ENCODE results near the gene YWHAB.

YWHAB gene

DNA sequence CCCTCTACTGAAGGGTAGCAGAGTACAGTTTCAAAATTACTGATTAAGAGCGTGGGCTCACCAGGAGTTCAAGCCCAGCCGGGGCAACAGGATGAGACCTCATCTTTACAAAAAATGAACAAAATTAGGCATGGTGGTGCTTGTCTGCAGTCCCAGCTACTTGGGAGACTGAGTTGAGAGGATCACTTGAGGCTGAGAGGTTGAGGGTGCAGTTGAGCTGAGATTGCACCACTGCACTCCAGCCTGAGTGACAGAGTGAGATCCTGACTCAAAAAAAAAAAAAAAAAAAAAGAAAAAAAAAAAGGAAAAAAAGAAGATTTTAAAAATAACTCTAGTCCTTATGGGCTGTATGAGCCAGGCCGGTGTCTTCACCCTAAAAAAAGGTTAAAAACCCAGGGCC, 43.1 kb downstream of the YWHAB start:
- no peak overlapping the region for H3K27ac ChIP-seq (ENCODE audit: low read depth, low read length)
- peaks cover 2% of the 10 kb centered on the region for H3K36me3 ChIP-seq (ENCODE audit: control insufficient read depth, insufficient read depth, low read length)
- no peaks in the 10 kb centered on the region for H3K4me1 ChIP-seq (ENCODE audit: control insufficient read depth, insufficient read depth, low read length)
- H3K4me3 ChIP-seq (ENCODE audit: low read length), result no peak overlapping the region
- H3K9ac ChIP-seq (ENCODE audit: low read length), result no peak overlapping the region
- no peaks in the 10 kb centered on the region for H3K27me3 ChIP-seq (ENCODE audit: control insufficient read depth, insufficient read depth, low read length)

DNA sequence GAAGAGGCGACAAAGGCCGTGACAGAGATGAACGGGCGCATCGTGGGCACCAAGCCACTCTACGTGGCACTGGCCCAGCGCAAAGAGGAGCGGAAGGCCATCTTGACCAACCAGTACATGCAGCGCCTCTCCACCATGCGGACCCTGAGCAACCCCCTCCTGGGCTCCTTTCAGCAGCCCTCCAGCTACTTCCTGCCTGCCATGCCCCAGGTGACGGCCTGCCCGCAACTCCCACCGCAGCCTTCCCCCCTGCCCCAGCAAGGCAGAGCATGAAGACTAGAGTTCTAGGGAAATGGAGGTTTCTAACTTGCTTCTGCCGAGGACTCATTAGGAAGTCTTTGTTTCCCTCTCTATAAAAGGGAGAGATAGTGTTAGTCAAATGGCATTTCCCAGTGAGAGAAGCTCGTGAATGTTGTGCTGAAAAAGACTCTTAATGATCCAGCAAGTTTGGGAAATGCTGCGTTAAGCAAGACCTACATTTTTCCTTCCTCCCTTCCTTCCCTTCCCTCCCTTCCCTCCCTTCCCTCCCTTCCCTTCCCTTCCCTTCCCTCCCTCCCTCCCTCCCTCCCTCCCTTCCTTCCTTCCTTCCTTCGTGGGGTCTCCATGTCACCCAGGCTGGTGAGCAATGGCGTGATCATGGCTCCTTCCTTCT, 45.1 kb downstream of the YWHAB start:
- Histone ChIP-seq H3K27ac (ENCODE audit: low read depth, low read length) (no peak overlapping the region), H3K9ac (ENCODE audit: low read length) (no peak overlapping the region), H3K4me1 (ENCODE audit: control insufficient read depth, insufficient read depth, low read length) (no peaks in the 10 kb centered on the region), H3K36me3 (ENCODE audit: control insufficient read depth, insufficient read depth, low read length) (peaks cover 2% of the 10 kb centered on the region), H3K4me3 (ENCODE audit: low read length) (no peak overlapping the region), H3K27me3 (ENCODE audit: control insufficient read depth, insufficient read depth, low read length) (no peaks in the 10 kb centered on the region)

DNA sequence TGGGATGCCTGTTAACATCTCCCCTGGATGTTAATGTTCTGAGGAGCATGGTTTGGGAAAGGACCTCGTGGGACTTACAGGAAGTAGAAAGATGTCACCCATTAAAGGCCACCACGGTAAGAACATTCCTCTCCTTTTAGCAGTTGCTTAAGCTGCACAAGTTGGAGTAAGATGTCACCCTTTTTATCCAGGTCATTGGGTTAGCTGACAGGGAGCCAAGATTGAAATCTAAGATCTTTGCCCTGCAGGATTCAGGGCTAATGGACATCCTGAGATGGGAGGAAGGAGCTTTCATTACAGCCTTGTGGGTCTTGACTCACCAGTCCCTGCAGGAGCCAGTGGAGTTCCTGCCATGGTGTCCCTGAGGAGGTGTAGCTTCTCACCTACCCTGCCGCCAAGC, 46.4 kb downstream of the YWHAB start:
- Histone ChIP-seq H3K9ac (ENCODE audit: low read length) (no peak overlapping the region), H3K36me3 (ENCODE audit: control insufficient read depth, insufficient read depth, low read length) (peaks cover 2% of the 10 kb centered on the region), H3K4me1 (ENCODE audit: control insufficient read depth, insufficient read depth, low read length) (no peaks in the 10 kb centered on the region), H3K27ac (ENCODE audit: low read depth, low read length) (no peak overlapping the region), H3K4me3 (ENCODE audit: low read length) (no peak overlapping the region), H3K27me3 (ENCODE audit: control insufficient read depth, insufficient read depth, low read length) (no peaks in the 10 kb centered on the region)

DNA sequence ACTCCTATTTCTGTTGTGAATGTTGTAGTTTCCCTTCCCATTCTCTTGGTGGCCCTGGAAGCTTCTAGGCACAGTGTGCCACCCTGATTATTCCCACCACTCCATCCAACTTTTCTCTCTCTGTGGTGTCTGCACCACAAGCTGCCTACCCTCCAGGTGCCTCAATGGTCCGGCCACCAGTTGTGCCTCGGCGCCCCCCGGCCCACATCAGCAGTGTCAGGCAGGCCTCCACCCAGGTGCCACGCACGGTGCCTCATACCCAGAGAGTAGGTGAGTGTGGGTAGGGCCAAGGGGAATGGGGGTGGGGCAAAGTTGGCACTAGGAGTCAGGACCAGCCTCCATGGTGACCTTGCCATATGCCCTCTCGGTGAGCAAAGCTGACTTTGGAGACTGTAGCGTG, 47.4 kb downstream of the YWHAB start:
- Histone ChIP-seq H3K9ac (ENCODE audit: low read length) (no peak overlapping the region), H3K36me3 (ENCODE audit: control insufficient read depth, insufficient read depth, low read length) (peaks cover 2% of the 10 kb centered on the region), H3K27ac (ENCODE audit: low read depth, low read length) (no peak overlapping the region), H3K27me3 (ENCODE audit: control insufficient read depth, insufficient read depth, low read length) (no peaks in the 10 kb centered on the region), H3K4me1 (ENCODE audit: control insufficient read depth, insufficient read depth, low read length) (no peaks in the 10 kb centered on the region), H3K4me3 (ENCODE audit: low read length) (no peak overlapping the region)

DNA sequence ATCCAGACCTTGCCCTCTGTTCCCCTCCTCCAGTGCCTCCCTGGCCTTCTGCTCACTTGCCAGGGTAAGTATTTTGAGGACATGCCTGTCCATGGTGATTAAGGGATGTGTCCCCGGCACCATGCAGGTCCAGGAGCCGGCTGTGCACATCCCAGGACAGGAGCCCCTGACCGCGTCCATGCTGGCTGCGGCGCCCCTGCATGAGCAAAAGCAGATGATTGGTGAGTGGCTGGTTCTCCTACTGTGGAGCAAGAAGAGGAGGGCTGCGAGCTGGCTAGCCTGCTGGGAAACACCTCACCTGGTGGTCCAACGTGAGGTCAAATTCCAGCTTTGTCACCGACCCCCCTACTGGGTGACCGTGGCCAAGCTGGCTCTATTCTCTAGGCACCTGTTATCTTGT, 51.0 kb downstream of the YWHAB start:
- Histone ChIP-seq H3K27ac (ENCODE audit: low read depth, low read length) (no peak overlapping the region), H3K9ac (ENCODE audit: low read length) (no peak overlapping the region), H3K27me3 (ENCODE audit: control insufficient read depth, insufficient read depth, low read length) (no peaks in the 10 kb centered on the region), H3K4me3 (ENCODE audit: low read length) (no peak overlapping the region), H3K4me1 (ENCODE audit: control insufficient read depth, insufficient read depth, low read length) (no peaks in the 10 kb centered on the region), H3K36me3 (ENCODE audit: control insufficient read depth, insufficient read depth, low read length) (peaks cover 6% of the 10 kb centered on the region)

DNA sequence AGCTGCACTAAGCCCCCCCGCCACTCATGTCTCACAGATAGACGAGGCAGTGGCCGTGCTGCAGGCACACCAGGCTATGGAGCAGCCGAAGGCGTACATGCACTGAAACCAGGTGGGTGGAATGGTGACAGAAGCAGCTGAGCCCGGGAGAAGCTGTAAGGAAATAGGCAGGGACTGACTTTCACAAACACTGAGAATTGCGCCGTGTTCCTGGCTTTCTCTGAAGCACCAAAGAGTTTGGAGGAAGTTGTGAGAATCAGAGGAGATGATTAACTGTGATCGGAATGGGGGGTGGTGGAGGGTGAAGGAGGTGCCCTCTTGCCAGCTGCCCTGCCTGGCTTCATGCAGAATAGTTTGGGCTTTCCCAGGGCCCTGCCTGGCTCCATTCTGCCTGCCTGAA, 53.1 kb downstream of the YWHAB start:
- Histone ChIP-seq H3K27ac (ENCODE audit: low read depth, low read length) (no peak overlapping the region), H3K27me3 (ENCODE audit: control insufficient read depth, insufficient read depth, low read length) (no peaks in the 10 kb centered on the region), H3K36me3 (ENCODE audit: control insufficient read depth, insufficient read depth, low read length) (peaks cover 17% of the 10 kb centered on the region), H3K4me3 (ENCODE audit: low read length) (no peak overlapping the region), H3K9ac (ENCODE audit: low read length) (no peak overlapping the region), H3K4me1 (ENCODE audit: control insufficient read depth, insufficient read depth, low read length) (no peaks in the 10 kb centered on the region)

DNA sequence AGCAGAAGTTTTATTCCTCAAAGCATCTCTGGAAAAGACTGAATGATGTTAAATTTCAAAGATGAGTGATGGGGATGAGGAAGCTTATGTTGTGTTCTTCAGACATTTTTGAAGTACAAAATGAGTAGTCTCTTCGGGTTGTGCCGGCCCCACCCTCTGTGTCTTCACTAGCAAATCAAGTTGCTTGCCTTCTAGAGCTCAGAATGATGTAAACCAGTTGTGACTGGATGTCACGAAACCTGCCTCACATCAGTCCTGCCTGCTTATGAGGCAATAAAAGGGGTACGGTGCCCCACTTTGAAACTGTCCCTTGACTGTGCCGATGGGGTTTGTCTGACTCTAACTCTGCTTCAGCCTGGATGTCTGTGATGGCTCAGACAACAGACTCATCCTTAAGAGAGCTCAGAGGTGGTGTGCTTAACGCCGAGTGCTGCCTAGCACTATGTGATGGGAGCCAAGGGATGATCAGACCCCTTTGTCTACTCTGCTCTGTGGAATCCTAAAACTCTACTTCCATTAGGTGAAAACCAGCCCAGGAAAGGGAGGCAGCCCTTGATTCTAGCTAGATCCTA, 55.7 kb downstream of the YWHAB start:
- H3K36me3 ChIP-seq (ENCODE audit: control insufficient read depth, insufficient read depth, low read length), result peaks cover 22% of the 10 kb centered on the region
- H3K4me3 ChIP-seq (ENCODE audit: low read length), result no peak overlapping the region
- no peaks in the 10 kb centered on the region for H3K27me3 ChIP-seq (ENCODE audit: control insufficient read depth, insufficient read depth, low read length)
- H3K4me1 ChIP-seq (ENCODE audit: control insufficient read depth, insufficient read depth, low read length), result no peaks in the 10 kb centered on the region
- H3K9ac ChIP-seq (ENCODE audit: low read length), result no peak overlapping the region
- no peak overlapping the region for H3K27ac ChIP-seq (ENCODE audit: low read depth, low read length)

DNA sequence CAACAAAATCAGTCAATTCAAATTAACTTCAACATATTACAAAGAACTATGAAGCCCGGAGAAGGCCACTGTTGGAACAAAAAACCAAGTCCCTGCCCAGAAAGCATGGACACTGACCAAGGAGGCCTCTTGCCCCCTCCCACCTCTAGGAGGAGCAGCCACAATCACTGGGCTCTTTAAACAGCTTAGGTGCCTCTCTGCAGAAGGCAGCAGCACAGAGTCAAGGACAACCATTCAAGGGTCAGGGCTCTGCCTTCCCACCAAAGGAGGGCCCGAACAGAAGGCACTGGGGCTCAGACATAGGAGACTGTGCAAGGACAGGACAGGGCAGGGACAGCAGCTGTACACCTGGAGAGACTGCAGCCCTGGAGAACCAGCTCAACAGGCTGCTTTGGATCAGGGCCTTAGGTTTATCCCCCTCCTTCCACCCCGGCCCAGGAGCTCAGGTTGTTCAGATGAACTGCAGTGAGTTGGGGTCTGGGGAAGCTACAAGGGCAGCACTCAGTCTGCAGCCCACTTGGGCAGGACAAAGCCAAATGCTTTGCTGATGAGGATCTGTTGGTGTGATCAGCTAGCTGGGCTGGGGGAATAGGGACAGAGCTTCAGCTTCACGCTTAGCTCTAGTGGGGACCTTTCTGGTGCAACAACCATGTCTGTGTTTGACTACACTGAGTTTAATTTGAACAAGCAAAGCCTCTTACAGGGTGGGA, 56.9 kb downstream of the YWHAB start:
- no peak overlapping the region for H3K4me3 ChIP-seq (ENCODE audit: low read length)
- no peak overlapping the region for H3K27ac ChIP-seq (ENCODE audit: low read depth, low read length)
- peaks cover 22% of the 10 kb centered on the region for H3K36me3 ChIP-seq (ENCODE audit: control insufficient read depth, insufficient read depth, low read length)
- no peaks in the 10 kb centered on the region for H3K27me3 ChIP-seq (ENCODE audit: control insufficient read depth, insufficient read depth, low read length)
- no peaks in the 10 kb centered on the region for H3K4me1 ChIP-seq (ENCODE audit: control insufficient read depth, insufficient read depth, low read length)
- peak overlapping the region; percentile 22 for H3K9ac ChIP-seq (ENCODE audit: low read length)

DNA sequence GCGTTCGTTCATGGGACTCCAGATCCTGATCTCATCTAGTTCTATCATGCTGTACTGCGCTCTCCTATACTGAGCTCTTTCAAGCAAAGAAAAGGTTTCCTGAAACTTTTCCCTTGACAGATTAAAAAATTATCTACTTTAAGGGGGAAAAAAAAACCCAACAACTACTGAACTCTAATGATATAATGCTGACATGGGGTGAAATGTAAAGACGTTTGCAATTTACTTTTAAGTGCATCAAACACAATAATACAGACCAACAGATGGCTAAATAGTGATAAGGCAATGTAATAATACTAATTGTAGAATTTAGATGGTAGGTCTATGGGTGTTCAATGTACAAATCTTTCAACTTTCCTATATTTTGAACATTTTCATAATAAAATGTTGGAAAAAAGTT, 58.3 kb downstream of the YWHAB start:
- H3K36me3 ChIP-seq (ENCODE audit: control insufficient read depth, insufficient read depth, low read length), result peaks cover 26% of the 10 kb centered on the region
- no peaks in the 10 kb centered on the region for H3K4me1 ChIP-seq (ENCODE audit: control insufficient read depth, insufficient read depth, low read length)
- H3K27ac ChIP-seq (ENCODE audit: low read depth, low read length), result no peak overlapping the region
- no peak overlapping the region for H3K4me3 ChIP-seq (ENCODE audit: low read length)
- H3K27me3 ChIP-seq (ENCODE audit: control insufficient read depth, insufficient read depth, low read length), result no peaks in the 10 kb centered on the region
- H3K9ac ChIP-seq (ENCODE audit: low read length), result no peak overlapping the region

DNA sequence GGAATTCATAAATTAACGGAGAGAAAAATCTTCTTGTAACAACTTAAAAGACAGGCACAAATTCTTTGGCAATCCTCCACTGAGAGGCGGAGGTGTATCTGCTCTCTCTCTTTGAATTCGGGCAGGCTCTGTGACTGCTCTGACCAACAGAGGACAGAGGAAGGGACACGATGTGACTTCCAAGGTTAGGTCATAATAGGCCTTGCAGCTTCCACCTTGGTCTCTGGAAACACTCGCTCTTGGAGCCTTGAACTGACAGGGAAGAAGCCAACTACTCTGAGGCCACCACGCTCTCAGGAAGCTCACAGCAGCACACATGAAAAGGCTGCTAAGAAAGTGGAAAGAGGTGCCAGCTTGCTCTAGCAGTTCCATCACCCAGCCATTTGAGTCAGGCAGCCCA, 59.8 kb downstream of the YWHAB start:
- Histone ChIP-seq H3K36me3 (ENCODE audit: control insufficient read depth, insufficient read depth, low read length) (peaks cover 27% of the 10 kb centered on the region), H3K27ac (ENCODE audit: low read depth, low read length) (no peak overlapping the region), H3K4me3 (ENCODE audit: low read length) (no peak overlapping the region), H3K9ac (ENCODE audit: low read length) (no peak overlapping the region), H3K27me3 (ENCODE audit: control insufficient read depth, insufficient read depth, low read length) (no peaks in the 10 kb centered on the region), H3K4me1 (ENCODE audit: control insufficient read depth, insufficient read depth, low read length) (no peaks in the 10 kb centered on the region)

DNA sequence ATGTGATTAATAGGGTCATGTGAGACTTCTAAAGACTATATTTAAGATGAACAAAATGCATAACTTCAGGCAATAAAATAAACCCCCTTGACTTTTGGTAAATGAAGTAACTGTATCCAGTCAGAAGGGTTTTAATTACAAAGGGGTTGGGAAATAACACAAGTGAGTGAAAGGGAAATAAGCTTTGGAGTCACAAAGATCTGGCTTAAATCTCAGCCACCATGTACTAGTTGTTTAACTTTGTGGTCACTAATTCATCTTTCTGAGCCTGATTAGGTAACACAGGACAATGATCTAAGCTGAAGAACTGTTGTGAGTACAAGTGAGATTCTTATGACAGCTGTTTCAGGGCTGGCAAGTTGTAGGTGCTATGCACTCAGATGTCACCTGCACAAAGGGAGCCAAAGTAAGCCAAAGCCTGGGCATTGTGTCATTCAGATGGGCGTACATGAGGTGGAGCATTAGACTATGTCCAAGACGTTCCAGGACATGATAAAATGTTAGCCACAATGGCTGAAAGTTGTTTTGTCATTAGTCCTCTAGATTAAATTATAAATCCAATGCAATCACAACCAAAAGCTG, 60.9 kb downstream of the YWHAB start:
- Histone ChIP-seq H3K4me1 (ENCODE audit: control insufficient read depth, insufficient read depth, low read length) (no peaks in the 10 kb centered on the region), H3K9ac (ENCODE audit: low read length) (no peak overlapping the region), H3K4me3 (ENCODE audit: low read length) (no peak overlapping the region), H3K27me3 (ENCODE audit: control insufficient read depth, insufficient read depth, low read length) (no peaks in the 10 kb centered on the region), H3K36me3 (ENCODE audit: control insufficient read depth, insufficient read depth, low read length) (peaks cover 31% of the 10 kb centered on the region), H3K27ac (ENCODE audit: low read depth, low read length) (no peak overlapping the region)

DNA sequence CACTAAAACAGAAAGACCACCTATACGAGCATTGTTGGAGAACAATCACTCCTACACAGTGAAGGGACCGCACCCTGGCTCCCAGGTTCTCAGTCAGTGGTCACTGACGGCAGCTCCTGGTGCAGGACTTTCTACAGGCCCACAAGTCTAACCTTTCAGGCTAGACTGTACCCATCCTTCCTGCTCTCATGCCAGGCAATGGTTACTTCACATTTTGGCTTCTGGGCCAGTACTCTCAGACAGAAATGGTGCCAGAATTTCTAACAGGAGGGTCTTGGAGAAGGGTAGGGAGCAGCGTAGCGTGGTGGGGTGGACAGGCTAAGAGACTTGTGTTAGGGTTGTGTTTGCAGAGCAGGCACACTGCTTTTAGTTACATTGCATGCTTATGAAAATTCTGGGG, 62.6 kb downstream of the YWHAB start:
- Histone ChIP-seq H3K36me3 (ENCODE audit: control insufficient read depth, insufficient read depth, low read length) (peaks cover 25% of the 10 kb centered on the region), H3K9ac (ENCODE audit: low read length) (no peak overlapping the region), H3K27me3 (ENCODE audit: control insufficient read depth, insufficient read depth, low read length) (no peaks in the 10 kb centered on the region), H3K27ac (ENCODE audit: low read depth, low read length) (no peak overlapping the region), H3K4me1 (ENCODE audit: control insufficient read depth, insufficient read depth, low read length) (no peaks in the 10 kb centered on the region), H3K4me3 (ENCODE audit: low read length) (no peak overlapping the region)
